GM12872 (cell line): ENCODE results near the gene THSD1.

Source experiments
- TF ChIP-seq, protein P1 (sequence below): IDR thresholded peaks from 3 replicates; pipeline ENCODE4 v1.5.1; 2011; ENCODE audit warnings: low read depth, mild to moderate bottlenecking, low read length, moderate library complexity; ENCODE audit not compliant: insufficient read depth

The THSD1 gene

GRCh38 chr13:52405369-52405766 lies 604 bp downstream of the THSD1 start:
- TF ChIP-seq, protein P1, sequence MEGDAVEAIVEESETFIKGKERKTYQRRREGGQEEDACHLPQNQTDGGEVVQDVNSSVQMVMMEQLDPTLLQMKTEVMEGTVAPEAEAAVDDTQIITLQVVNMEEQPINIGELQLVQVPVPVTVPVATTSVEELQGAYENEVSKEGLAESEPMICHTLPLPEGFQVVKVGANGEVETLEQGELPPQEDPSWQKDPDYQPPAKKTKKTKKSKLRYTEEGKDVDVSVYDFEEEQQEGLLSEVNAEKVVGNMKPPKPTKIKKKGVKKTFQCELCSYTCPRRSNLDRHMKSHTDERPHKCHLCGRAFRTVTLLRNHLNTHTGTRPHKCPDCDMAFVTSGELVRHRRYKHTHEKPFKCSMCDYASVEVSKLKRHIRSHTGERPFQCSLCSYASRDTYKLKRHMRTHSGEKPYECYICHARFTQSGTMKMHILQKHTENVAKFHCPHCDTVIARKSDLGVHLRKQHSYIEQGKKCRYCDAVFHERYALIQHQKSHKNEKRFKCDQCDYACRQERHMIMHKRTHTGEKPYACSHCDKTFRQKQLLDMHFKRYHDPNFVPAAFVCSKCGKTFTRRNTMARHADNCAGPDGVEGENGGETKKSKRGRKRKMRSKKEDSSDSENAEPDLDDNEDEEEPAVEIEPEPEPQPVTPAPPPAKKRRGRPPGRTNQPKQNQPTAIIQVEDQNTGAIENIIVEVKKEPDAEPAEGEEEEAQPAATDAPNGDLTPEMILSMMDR = no peak

DNA sequence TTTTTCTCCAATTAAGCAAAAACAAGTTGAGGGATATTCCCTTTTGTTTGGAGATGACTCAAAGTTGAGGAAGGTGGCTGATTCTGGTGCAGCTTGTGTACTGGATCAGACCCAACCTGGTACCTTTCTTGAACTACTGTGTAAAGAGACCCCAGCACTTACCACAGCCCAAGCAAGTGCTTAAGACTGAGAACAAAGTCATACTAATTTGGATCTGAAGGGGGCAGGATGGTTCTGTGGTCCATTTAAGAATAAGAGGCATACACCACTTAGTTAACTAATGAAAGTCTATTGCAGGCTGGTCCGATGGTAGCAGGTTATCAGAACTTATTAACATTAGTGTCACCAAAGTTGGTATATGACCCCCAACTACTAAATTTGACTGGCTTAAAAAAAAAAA lies 6.3 kb downstream of the THSD1 start:
- TF ChIP-seq, protein P1 = no peak

- TF ChIP-seq, protein P1 = no peak
These were observed 6.9 kb downstream of the THSD1 start for GRCh38 chr13:52399046-52399445.

- TF ChIP-seq, protein P1 = no peak
These were observed 10.3 kb downstream of the THSD1 start for GRCh38 chr13:52395704-52396103.

- TF ChIP-seq, protein P1 = no peak
These were observed 11.4 kb downstream of the THSD1 start for GRCh38 chr13:52394586-52394985.

GRCh38 chr13:52393572-52394357 lies 12.2 kb downstream of the THSD1 start:
- TF ChIP-seq, protein P1 = no peak

GRCh38 chr13:52387721-52388120 lies 18.3 kb downstream of the THSD1 start:
- TF ChIP-seq, protein P1 = no peak

GRCh38 chr13:52385870-52386269 lies 20.1 kb downstream of the THSD1 start:
- TF ChIP-seq, protein P1 = no peak
